ENCODE data around the gene CACNA1I.

DNA sequence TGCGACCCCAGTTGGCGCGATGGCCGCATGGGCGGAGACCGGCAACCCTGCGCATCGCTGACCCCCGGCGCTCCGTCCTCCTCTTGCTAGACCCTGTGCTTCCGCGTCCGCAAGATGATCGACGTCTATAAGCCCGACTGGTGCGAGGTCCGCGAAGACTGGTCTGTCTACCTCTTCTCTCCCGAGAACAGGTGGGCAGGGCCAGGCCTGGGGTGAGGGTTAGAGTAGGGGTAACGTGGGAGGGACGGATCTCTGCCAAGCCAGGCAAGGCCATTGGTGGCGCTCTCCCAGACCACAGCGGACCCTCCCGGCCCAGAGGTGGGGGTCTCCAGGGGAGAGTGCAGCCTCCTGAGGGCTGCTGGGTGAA, 92.1 kb downstream of the CACNA1I start:
- TF ChIP-seq, protein P1, sequence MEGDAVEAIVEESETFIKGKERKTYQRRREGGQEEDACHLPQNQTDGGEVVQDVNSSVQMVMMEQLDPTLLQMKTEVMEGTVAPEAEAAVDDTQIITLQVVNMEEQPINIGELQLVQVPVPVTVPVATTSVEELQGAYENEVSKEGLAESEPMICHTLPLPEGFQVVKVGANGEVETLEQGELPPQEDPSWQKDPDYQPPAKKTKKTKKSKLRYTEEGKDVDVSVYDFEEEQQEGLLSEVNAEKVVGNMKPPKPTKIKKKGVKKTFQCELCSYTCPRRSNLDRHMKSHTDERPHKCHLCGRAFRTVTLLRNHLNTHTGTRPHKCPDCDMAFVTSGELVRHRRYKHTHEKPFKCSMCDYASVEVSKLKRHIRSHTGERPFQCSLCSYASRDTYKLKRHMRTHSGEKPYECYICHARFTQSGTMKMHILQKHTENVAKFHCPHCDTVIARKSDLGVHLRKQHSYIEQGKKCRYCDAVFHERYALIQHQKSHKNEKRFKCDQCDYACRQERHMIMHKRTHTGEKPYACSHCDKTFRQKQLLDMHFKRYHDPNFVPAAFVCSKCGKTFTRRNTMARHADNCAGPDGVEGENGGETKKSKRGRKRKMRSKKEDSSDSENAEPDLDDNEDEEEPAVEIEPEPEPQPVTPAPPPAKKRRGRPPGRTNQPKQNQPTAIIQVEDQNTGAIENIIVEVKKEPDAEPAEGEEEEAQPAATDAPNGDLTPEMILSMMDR (conservative IDR thresholded peaks at IDR 0.05): no peak
- TF ChIP-seq ZFX (IDR thresholded peaks at IDR 0.05): no peak
